Forelimb muscle (tissue), 1 donor: ENCODE results near the gene CYP2J2. TPM values are rescaled to one million over a fixed set of nuclear protein-coding genes. Genes with fewer than 3 reads are reported as not detected.
A peak's percentile ranks its signal among the peaks of the same experiment; 100 is the strongest.
"Not testable (repeated sequence)": the region's sequence is repeated elsewhere in the genome, so short reads cannot be mapped to it uniquely, and the experiment has no call there.

Experiments
- DNase-seq: peaks from one replicate; pipeline ENCODE4 v3.0.0-alpha.2; 2013; ENCODE audit warnings: low read depth
- polyA plus RNA-seq: library from polyadenylated mRNA; unstranded; fragments of 120-200 nt; gene quantifications from one replicate; pipeline ENCODE4 v1.2.1, GENCODE V29; 2013; ENCODE audit not compliant: insufficient read length

Gene CYP2J2
- polyA plus RNA-seq, 1 donor: 96.4 TPM

DNA sequence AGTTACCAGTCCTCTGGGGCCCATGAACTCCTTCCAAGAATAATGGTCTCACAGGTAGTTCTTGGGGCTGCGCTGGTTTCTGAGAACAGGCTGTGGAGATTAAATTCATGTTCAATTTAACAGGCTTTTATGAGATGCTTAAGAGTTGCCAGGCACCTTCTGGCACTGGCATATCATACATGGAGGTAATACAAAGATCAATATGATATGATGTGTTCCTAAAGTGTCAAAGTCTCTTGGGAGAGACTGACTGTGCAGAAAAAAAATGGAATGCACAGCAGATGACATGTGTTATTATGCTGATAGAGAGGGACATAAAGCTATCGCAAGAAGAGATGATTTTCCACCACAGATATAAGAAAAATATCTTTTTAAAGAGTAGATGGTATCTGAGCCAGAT lies 6.8 kb downstream of the CYP2J2 start:
- DNase-seq: no peak

DNA sequence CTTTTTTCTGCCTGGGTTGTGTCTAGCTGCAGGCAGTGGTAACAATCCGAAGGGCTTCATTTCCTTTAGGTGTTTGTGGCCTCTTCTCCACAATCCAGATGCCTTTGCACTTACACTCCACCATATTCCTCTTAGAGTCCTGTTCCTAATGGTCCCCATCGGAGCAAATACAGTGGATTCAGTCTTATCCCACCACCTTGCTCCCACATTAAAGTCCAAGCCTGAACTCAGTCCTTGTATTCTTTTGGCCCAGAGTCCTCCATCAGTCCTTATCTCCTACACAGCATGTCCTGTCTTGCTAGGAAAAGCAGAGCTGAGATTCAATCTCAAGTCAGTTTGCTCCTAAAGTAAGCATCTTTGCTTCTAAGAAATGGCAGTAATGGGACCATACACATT lies 8.8 kb downstream of the CYP2J2 start:
- DNase-seq: no peak

DNA sequence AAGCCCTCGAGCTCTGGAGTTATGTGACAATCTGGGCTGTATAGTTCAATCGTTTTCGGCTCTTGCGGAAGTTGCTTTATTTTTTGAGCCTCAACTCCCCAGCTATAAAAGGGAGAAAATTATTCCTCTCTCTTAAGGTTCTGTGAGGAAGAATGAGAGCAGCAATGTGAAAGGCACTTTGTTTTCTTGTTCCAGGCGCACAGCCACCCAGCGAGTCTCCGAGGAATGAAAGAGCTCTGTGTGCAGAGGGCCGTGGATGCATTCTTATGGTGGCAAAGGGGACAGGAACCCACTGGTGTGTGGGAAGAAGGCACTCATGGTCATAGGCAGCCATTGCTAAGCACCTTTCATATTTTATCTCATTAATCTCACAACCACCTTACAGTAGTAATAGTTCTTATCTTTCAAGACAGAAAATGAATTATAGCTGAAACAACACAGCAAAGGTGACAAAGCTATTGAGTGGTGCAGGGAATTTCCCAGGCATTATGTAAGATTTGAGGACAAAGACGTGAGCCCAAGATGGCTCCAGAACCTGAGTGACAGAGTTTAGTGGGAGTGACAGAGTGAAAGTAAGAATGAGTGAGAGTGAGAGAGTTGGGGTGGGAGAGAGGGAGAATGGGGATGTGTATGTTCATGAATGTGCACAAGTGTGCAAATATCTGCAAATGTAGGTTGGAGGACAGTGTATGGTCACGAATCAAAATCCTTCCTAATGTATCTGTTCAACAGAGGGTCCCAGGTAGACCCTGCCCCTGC lies 9.4 kb downstream of the CYP2J2 start:
- no peak for DNase-seq

DNA sequence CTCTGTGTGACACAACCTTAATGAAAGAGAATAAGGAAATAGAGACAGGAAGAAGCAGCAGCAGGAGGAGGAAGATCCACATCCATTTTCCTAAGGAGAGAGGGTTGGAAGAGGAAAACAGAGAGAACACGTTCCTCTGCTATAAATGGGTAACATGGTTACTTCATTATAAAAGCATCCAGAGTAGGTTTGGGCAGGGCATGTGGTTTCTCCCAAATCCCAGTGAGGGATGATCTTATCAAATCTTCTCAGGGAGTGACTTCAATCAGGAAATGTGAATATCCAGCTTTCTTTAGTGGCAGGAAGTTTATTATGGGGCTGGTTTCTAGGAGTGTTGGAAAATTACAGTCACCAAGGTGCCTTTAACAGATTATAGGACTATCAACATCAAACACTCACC lies 11.1 kb downstream of the CYP2J2 start:
- no peak for DNase-seq

DNA sequence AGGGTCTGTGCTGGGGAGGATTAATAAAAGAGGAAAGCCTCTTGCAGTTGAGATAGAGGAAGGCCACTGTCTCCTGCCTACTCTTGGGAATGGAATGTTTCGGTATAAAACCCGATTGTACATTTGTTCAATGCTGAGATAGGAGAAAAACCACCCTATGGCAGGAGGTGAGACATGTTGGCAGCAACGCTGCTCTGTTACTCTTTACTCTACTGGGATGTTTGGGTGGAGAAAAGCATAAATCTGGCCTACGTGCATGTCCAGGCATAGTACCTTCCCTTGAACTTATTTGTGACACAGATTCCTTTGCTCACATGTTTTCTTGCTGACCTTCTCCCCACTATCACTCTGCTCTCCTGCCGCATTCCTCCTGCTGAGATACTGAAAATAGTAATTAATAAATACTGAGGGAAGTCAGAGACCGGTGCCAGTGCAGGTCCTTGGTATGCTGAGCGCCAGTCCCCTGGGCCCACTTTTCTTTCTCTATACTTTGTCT lies 11.7 kb downstream of the CYP2J2 start:
- DNase-seq: not testable (repeated sequence)

DNA sequence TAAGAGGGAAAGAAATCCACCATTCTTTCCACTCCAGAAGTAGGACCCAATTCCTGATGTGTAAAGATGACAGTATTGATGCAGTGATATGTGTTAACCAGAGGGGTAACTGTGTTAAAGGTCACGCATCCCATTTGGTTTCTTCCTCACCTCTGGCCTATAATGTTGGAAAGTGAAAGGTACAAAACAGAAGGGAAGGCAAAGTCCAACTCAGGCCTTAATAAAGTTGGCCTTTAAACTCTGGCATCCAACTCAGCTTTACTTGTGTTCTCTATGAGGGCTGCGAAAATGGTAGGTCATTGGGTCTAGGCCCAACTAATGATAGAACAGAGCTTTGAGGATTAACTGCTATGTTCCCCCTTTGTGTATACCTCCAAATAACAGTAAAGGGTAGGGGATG lies 17.9 kb downstream of the CYP2J2 start:
- DNase-seq: no peak

DNA sequence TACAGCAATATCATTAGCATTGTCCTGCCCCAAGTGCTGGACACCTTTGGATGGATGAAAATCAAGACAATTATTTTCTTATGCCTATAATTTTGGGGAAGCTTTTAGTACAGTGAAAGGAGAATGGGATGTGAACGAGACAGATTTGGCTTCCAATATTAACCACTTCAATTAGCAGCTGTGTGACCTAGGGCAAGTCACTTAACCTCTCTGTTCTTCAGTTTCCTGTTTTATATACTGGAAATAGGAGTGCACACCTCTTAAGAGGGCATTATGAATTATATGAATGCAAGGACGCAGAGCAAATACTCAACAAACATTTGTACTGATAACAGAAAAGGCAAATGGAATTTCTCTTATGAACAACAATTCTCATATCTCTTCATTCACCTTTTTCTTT lies 18.5 kb downstream of the CYP2J2 start:
- DNase-seq: no peak

DNA sequence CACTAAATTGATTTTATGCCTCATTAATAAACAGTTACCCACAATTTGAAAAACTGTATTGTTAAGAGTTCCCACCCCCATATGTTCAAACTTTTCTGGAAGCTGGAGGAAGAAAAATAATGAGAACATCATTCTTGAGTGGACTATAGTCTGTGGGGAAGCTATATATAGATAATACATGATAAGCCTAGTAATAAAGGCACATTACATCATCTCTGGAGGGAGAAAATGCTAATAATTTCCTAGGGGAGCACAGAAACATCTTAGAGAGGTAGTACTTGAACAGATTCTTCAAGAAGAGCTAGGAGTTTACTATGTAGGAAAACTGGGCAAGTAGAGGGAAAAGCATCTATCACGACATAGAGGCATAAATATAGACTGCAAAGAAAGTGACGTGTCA lies 19.6 kb downstream of the CYP2J2 start:
- no peak for DNase-seq

DNA sequence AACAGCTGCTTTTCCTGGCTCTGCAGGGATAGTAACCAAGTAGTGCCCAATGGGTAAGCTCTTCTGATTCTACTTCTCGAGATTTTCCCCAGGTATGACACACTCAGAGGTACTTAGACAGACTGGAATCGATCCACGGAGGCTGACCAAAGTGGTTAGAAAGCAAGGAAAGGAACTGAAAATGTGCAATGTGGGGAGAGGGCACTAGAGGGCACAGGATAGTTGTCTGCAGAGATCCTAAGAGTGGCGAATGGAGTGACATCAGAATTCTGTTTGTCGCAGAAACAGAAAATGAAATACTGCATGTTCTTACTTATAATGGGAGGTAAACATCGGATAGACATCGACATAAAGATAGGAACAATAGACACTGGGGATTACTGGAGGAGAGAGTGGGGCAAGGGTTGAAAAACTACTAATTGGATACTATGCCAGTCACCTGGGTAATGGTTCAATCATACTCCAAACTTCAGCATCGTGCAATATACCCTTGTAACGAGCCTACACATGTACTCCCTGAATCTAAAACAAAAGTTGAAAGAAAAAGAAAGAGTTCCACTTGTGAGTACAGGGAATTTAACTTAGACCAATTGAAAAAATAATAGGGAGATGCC lies 23.3 kb downstream of the CYP2J2 start:
- DNase-seq: no peak

DNA sequence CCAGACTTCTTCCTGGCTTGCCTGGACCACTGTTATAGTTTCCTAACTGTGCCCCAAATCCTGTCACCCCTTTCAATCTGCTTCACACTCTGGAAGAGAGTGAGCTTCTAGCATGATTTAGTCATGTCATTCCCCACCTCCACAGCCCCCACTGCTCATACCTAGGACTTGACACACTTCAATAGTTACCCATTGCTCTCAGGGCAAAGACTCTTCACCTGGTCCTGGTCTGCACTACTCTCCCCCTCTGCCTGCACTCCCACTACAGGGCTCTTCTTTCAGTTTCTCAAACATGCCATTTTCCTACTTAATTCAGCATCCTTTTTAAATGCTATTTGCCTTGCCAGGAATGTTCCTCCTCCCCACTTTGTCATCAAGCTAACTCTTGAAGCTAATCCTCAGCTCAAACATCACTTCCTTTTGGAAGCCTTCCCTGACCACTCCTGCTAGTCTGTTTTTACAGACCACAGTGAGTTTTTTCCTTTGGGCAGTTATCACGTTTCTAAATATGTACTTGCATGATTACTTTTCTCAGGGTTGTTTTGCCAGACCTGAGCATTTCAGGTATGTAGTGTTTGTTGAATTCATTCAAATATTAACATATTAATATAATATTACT lies 24.7 kb downstream of the CYP2J2 start:
- no peak for DNase-seq

DNA sequence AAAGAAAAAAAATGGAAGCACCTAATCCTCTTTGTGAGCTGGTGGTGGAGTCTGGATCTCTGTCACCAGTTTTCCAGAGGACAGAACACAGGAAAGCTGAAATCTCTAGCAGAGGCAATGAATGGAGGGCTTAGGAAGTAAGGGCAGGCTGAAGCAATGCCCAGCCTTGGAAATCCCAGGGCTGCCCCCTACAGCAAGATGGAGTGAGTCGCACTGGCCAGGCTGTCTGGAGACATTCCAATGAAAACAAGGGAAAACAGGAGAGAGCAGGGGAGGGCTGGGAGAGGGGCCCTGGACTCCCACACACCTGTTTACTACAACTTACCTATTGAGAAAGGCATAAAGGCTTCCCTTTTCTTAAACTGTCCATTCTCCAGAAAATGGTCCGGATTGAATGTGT lies 25.9 kb downstream of the CYP2J2 start:
- no peak for DNase-seq

DNA sequence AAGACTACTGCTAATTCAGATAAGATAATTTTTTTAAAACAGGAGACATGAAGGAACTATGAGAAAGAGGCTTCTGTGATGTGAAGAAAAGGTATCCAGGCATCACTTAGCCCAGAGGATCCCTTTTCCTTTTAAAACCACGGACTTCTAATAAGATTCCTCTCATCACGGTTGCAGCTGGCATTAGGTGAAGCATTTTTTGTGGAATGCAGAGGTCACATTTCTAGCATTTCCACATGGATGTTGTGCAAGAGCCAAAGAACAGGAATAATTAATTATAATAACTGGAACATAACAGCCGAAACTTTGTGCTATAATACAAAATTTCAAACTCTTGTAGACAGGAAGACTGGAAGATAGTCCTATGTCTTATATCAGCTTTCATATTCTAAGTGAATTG lies 27.6 kb downstream of the CYP2J2 start:
- no peak for DNase-seq

DNA sequence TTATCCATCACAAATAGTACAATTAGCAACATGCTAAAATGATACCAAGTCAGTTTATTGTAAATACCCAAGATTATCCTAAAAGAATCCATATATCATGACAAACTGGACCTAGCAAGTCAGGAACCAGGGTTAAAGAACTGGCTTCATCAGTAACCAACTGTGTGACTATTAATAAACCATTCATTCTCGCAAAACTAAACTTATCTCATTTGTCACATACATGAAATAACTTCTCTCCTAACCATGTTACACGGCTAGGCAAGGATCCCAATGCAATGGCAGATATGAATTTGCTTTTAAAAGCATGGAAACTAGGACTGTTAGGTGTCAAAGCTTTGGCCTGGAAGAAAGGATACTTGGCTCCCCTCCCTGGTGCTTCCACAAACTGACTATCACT lies 29.4 kb downstream of the CYP2J2 start:
- DNase-seq: no peak

DNA sequence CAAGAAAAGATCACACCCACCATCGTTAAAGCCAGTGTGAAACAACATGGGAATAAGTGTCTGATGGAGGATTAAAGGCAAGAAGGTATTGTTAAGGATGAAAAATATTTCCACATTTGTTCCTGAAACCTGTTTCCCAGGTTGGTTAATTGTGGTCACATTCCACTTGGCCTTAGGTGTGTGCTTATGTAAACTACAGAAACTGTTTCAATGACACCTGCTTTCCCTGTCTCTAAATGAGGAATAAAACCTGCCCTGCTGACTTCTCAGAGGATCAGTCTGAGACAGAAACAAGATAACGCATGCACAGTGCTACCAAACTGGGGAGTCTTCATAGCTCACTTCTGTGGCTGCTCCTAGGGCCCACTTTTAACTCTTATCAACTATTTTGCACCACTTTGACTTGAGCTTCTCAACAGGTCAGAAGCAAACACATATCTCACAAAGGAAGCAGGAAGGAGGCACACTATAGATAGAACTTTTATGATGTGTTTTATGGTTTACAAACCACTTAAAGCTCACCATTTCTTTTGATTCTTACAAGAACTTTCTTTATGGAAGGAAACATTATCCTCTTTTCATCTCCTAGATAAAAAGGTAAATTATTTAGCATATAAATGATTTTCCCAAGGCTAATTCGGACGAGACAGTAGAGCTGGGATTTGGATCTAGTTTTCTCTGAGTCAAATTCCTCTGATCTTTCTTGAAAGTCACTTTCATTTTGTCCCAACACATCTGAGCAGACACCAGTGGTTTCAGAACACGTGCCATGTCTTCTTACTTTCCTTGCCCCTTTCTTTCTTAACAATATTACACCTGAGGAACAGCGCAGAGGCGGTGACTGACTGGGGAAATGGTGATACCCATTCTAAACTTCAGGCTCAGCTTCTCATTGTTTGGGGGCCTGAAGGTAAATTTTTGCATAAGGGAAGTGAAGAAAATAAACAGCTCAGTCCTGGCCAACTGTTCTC lies 33.4 kb downstream of the CYP2J2 start:
- DNase-seq: no peak

DNA sequence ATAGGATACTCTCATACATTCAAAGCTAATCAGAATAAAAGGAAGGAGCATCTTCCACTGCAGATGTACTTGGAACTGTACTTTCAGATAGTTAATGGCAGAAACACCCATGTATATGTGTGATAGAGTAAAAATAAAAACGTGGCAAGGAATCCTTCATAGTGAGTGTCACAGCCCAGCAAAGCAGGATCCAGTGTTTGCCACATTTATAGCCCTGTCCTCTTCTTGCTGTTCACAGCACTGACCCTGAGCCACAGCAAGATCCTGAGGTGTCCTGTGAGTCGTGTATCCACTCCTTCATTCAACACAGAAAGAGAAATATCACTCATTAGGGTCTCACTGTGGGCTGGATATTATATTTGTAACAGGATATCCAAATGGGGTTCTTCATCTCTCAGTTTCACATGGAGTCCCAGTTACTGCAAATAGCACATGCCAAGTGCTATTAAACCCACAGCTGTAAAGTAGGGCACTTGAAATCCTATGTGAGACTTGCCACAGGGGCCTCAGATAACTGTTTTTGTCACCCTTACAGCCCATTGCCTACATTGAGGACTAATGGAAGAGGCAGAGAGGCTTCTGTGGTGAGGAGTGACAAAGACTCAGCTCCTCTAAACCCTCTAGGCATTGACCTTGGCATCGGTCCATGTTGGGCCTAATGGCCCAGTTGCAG lies 41.3 kb downstream of the CYP2J2 start:
- DNase-seq: no peak

DNA sequence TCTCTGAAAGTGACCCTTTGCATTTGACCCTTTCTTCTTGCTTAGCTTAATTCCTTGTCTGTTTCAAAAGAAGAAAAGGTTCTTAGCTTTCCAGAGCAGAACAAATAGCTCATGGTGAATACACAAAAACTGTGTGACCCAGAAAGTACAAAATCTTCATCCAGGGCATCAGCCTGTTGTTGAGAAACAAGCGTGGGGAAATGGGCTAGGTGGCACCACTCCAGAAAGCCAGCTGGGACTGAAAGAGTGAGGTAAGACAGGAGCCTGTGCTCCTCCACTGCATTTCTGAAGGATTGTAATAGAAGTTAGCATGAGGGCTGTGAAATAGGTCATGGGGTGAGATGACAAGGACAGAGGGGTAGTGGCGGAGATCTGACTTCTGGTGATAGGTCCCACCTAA lies 45.8 kb downstream of the CYP2J2 start:
- DNase-seq: no peak

DNA sequence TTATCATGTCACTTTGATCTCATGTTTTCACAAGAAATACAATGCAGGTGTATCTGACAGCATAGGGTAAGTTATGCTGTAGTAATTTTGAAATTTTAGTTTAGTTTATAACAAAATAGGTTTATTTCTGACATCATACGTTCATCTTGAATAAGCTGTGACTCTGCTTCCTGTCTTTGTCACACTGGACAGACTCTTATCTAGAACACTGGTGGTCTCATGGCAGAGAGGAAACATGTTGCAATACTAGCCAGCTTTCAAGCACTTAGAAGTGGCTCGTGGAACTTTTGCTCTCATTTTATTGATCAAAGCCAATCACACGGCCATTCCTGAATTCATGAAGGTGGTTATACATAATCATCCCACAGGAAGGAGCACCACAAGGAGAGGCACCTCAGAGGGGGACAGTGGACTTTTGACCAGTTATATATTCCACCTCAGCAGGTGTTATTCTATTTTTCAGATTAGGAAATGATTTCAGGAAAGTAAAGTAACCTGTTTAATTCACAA lies 46.5 kb downstream of the CYP2J2 start:
- DNase-seq: no peak

DNA sequence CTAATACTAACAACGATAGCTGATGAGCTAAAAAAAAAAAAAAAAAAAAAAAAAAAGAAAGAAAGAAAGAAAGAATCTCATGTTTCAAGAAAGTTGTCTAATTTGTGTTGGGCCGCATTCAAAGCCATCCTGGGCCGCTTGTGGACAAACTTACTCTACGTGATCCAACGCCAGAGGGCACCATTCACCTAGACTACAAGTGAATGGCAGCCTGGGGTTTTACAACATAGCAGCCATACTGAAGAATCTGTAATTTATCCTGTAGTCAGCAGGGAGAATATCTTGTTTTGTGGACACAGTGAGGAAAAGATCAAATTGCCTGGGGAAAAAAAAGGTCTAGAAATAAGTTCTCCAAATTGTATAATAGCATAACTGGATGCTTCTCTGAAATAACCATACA lies 47.0 kb downstream of the CYP2J2 start:
- peak; percentile 17 for DNase-seq

DNA sequence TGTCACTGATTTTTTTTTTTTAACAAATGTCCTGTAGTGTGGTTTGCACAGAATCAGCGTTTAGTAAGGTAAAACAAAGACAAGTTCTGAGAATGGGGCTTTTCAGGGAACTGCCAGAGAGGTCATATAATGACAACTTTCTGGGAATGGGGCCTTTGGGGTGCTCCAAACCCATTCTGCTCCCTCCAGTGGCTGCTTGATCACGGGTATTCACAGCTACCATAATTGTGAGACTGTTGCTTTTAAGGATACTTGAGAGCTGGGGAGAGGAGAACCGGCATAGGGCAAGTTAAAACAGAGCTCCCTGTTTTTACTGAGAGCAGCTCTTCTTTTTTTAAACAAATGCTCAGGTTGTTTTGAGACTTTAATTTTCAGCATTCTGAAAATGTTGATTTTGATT lies 48.2 kb downstream of the CYP2J2 start:
- no peak for DNase-seq

DNA sequence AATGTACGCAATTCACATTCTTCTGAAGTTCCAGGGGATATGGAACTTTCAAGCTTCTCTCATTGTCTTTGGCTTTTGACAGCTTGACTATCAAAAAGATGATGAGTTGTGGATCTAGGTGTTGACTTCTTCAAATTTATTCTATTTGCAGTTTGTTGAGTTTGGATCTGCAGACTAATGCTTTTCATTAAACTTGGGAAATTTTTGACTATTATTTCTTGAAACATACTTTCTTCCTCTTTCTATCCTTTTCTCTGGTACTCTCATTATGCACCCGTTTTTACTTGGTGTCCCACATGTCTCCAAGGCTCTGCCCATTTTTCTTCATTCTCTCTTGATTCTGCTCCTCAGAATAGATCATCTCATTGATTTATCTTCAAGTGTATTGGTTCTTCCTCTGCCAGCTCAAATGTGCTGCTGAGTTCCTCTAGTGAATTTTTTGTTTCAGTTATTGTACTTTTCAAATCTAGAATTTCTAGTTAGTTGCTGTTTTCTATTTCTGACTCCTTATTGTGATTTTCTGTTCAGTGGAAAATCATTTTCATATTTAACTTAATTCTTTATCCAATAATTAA lies 49.4 kb downstream of the CYP2J2 start:
- DNase-seq: no peak

DNA sequence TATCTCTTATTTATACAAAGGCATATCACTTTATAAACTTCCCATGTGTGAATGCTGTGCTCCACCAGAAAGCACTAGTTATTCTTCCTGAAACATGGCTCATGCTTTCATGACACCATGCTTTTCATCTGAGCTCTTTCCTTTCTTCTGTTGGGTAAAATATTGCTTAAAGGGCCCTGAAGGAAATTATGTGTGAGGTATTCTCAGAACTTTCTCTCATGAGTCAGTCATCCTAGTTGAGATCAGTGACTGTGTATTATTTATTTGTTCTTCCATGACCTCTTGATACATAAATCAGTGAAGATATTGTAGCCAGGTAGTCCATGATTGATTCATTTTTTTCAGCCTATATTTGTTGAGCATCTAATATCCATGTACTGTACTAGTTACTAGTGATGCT lies 54.8 kb downstream of the CYP2J2 start:
- DNase-seq: no peak
